ENCODE measurements around the gene ZSCAN5A. TPM values are rescaled to one million over a fixed set of nuclear protein-coding genes. Genes with fewer than 3 reads are reported as not detected.
"Not testable (repeated sequence)": the region's sequence is repeated elsewhere in the genome, so short reads cannot be mapped to it uniquely, and the experiment has no call there.

The ZSCAN5A gene
- total RNA-seq, 1 donor from 2014 or later: 10.3 TPM

DNA sequence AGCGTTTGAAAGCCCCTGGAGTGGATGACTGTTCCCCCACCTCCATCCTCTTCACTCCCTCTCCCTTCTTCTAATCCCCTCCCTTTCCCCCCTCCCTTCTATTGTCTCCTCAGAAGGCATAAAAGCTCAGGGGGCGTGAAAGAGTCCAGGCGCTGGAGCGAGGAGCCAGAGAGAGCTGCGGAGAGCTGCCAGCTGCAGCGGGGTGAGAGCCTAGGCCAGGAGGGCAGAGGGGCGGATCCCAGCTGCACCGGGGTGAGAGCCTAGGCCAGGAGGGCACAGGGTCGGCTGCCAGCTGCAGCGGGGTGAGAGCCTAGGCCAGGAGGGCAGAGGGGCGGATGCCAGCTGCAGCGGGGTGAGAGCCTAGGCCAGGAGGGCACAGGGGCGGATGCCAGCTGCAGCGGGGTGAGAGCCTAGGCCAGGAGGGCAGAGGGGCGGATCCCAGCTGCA lies 138.8 kb downstream of the ZSCAN5A start, which contains the start of gene GALP:
Gene GALP (plus strand): TSS at position 148 of the 447 bp plus-strand sequence. CDS start 1,101 bp downstream, outside the sequence.
- H3K27me3 Mint-ChIP-seq (ENCODE audit: low read depth); intact Hi-C loops (cut with micrococcal nuclease); H3K4me1 Mint-ChIP-seq (ENCODE audit: low read depth); H3K9me3 Mint-ChIP-seq; H3K36me3 Mint-ChIP-seq (ENCODE audit: low read depth); H3K4me3 Mint-ChIP-seq (ENCODE audit: low read depth); H3K27ac Mint-ChIP-seq; DNase-seq (ENCODE audit: low spot score): not testable (repeated sequence)

DNA sequence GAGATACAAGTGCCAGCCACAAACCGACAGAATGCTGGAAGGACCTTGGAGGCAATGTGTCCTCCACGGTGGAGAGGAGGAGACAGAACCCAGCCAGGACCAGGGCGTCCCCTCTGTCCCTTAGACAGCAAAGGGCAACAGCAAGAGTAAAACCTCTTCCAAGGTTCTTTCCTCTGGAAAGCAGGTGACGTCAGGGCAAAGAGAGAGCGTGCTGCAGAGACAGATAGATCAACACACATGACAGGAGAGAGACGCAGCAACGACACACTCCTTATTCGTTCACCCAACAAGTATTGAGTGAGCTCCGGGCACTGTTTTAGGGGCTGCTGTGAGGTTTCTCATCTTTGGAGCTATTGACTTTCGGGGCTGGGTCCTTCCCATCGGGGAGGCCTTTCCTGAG lies 140.1 kb downstream of the ZSCAN5A start:
- Mint-ChIP-seq H3K9me3 (no peaks in the 10 kb centered on the region), H3K27me3 (ENCODE audit: low read depth) (no peaks in the 10 kb centered on the region), H3K4me3 (ENCODE audit: low read depth) (no peak overlapping the region), H3K27ac (no peak overlapping the region), H3K36me3 (ENCODE audit: low read depth) (no peaks in the 10 kb centered on the region), H3K4me1 (ENCODE audit: low read depth) (no peaks in the 10 kb centered on the region)
- intact Hi-C loops (cut with micrococcal nuclease): loop anchor here (5.0 kb wide), 1 partner anchor 107 kb away; no protein-coding TSS in a partner anchor
- no peak for DNase-seq (ENCODE audit: low spot score)

GRCh38 chr19:56174086-56174485 lies 140.6 kb downstream of the ZSCAN5A start:
- H3K27me3 Mint-ChIP-seq (ENCODE audit: low read depth): no peaks in the 10 kb centered on the region
- no peaks in the 10 kb centered on the region for H3K36me3 Mint-ChIP-seq (ENCODE audit: low read depth)
- no peak overlapping the region for H3K4me3 Mint-ChIP-seq (ENCODE audit: low read depth)
- intact Hi-C loops (cut with micrococcal nuclease): loop anchor here (5.0 kb wide), 1 partner anchor 107 kb away; no protein-coding TSS in a partner anchor
- H3K4me1 Mint-ChIP-seq (ENCODE audit: low read depth): no peaks in the 10 kb centered on the region
- no peak for DNase-seq (ENCODE audit: low spot score)
- H3K9me3 Mint-ChIP-seq: no peaks in the 10 kb centered on the region
- no peak overlapping the region for H3K27ac Mint-ChIP-seq

Other genes with a start within 250 kb of the ZSCAN5A start
- gene ZNF787, start 193.5 kb downstream of the ZSCAN5A start, total RNA-seq: 35.7 and 37.8 TPM in 2 replicates
- 30.3 and 35.5 TPM in 2 replicates for gene ZNF444, start 173.6 kb downstream of the ZSCAN5A start, total RNA-seq
- not detected in 2 replicates for gene GALP, start 138.8 kb downstream of the ZSCAN5A start, total RNA-seq
- not detected in 2 replicates for gene ZSCAN5B, start 117.1 kb downstream of the ZSCAN5A start, total RNA-seq
- gene ZSCAN5C, start 112.6 kb downstream of the ZSCAN5A start, total RNA-seq: not detected in 2 replicates
- gene EDDM13, start 42.1 kb downstream of the ZSCAN5A start, total RNA-seq: 1.7 and 2.2 TPM in 2 replicates
- gene ZNF582, start 78.7 kb upstream of the ZSCAN5A start, total RNA-seq: 1.3 and 1.4 TPM in 2 replicates
- gene ZNF583, start 89.5 kb upstream of the ZSCAN5A start, total RNA-seq: 1.5 and 1.7 TPM in 2 replicates
- gene ZNF667, start 162.5 kb upstream of the ZSCAN5A start, total RNA-seq: 0.09 TPM in 2 replicates
- 0.05 TPM in 2 replicates for gene ZNF471, start 193.0 kb upstream of the ZSCAN5A start, total RNA-seq
- 1.2 and 2.8 TPM in 2 replicates for gene ZFP28, start 224.1 kb upstream of the ZSCAN5A start, total RNA-seq